Measurements from ENCODE around the gene POMT1. TPM values are rescaled to one million over a fixed set of nuclear protein-coding genes. Genes with fewer than 3 reads are reported as not detected.

The POMT1 gene
- total and polyA plus RNA-seq, 2 experiments from 2014 or later: 35.3 to 44.8 TPM

DNA sequence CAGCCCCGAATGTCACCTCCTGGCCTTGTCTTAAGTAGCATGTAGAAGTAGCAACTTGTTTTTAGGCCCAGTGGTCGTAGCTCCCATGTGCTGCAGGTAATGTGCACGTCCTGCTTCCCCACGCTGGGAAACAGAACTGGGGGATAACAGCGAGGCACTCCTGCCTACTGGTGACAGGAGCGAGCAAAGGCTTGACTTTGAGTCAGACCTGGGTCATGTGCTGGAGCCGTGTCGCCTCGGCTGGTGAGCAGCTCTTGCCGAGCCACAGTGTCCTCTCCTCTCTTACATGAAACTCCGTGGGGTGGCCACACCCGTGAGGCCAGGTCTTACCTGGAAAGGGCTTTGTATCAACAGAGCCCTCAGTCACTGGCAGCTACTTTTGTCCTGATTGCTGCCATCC is 17.5 kb upstream of the POMT1 start:
- 88% methylated on average over 12 of the region's 12 CpGs for WGBS (ENCODE audit: low lambda C conversion rate, missing lambda C conversion rate)

DNA sequence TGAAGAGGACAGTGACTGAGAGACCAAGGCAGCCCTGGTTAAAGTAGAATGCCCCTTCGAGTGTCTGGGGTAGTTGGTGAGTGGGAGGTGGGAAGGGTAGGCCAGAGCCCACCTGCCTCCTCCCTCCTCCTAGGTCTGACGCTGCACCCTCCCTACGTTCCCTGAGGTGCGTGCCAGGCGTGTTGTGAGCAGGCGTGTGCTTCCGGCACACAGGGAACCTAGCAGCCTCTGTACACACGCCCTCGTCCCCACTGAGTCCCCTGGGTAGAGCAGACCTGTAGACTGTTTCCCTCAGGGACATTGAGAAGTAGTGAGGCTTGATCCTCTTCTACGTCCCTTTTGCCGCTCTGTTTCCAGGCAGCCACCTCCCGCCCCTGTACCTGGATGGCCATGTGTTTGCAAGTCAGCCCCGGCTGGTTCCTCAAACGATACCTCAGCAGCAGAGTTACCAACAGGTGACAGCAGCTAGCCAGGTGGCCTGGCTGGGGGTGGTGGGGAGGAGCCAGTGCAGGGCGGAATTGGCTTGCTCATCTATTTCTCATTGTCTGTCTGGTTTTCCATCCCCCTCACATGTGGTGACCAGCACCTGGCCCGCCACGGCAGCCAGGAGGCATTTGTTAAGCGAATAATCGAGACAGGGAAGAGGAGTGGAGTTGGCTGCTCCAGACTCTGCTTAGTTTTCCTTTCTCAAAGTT is 16.8 kb upstream of the POMT1 start:
- TF ChIP-seq, protein P1, sequence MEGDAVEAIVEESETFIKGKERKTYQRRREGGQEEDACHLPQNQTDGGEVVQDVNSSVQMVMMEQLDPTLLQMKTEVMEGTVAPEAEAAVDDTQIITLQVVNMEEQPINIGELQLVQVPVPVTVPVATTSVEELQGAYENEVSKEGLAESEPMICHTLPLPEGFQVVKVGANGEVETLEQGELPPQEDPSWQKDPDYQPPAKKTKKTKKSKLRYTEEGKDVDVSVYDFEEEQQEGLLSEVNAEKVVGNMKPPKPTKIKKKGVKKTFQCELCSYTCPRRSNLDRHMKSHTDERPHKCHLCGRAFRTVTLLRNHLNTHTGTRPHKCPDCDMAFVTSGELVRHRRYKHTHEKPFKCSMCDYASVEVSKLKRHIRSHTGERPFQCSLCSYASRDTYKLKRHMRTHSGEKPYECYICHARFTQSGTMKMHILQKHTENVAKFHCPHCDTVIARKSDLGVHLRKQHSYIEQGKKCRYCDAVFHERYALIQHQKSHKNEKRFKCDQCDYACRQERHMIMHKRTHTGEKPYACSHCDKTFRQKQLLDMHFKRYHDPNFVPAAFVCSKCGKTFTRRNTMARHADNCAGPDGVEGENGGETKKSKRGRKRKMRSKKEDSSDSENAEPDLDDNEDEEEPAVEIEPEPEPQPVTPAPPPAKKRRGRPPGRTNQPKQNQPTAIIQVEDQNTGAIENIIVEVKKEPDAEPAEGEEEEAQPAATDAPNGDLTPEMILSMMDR (IDR thresholded peaks at IDR 0.05; ENCODE audit: poor library complexity): no peak
- TF ChIP-seq EZH2phosphoT487 (IDR thresholded peaks at IDR 0.05; ENCODE audit: low read depth, severe bottlenecking, unreplicated experiment) (no peak), EZH2 (IDR thresholded peaks at IDR 0.05; ENCODE audit: borderline replicate concordance) (no peak)
- Histone ChIP-seq H2AFZ (no peak overlapping the region), H3K4me3 (no peak overlapping the region), H4K20me1 (ENCODE audit: insufficient read depth, poor library complexity, severe bottlenecking) (peaks cover 13% of the 10 kb centered on the region), H3K36me3 (replicated peaks; ENCODE audit: insufficient read depth, low read depth) (no peaks in the 10 kb centered on the region), H3K27me3 (no peaks in the 10 kb centered on the region), H3K79me2 (peaks cover 5% of the 10 kb centered on the region), H3K9me3 (ENCODE audit: low read depth) (no peaks in the 10 kb centered on the region), H3K27ac (no peak overlapping the region), H3K4me1 (ENCODE audit: insufficient read depth) (no peaks in the 10 kb centered on the region), H3K4me2 (no peak overlapping the region), H3K9me2 (replicated peaks; ENCODE audit: insufficient read depth) (no peaks in the 10 kb centered on the region)
- no peak for DNase-seq (ENCODE audit: low spot score)
- 90% methylated on average over 18 of the region's 19 CpGs for WGBS (ENCODE audit: low lambda C conversion rate, missing lambda C conversion rate)

More for the DNA sequence above, 17.5 kb upstream of the POMT1 start:
- H3K9me3 ChIP-seq (ENCODE audit: low read depth): no peaks in the 10 kb centered on the region
- no peaks in the 10 kb centered on the region for H3K27me3 ChIP-seq
- H3K4me1 ChIP-seq (ENCODE audit: insufficient read depth): no peaks in the 10 kb centered on the region
- H3K4me3 ChIP-seq: no peak overlapping the region
- H3K79me2 ChIP-seq: peaks cover 12% of the 10 kb centered on the region
- no peak overlapping the region for H3K27ac ChIP-seq
- no peak for TF ChIP-seq EZH2phosphoT487 (IDR thresholded peaks at IDR 0.05; ENCODE audit: low read depth, severe bottlenecking, unreplicated experiment)
- no peak for TF ChIP-seq EZH2 (IDR thresholded peaks at IDR 0.05; ENCODE audit: borderline replicate concordance)
- TF ChIP-seq, protein P1 (IDR thresholded peaks at IDR 0.05; ENCODE audit: poor library complexity): no peak
- H3K9me2 ChIP-seq (replicated peaks; ENCODE audit: insufficient read depth): no peaks in the 10 kb centered on the region
- peaks cover 12% of the 10 kb centered on the region for H4K20me1 ChIP-seq (ENCODE audit: insufficient read depth, poor library complexity, severe bottlenecking)
- H3K4me2 ChIP-seq: no peak overlapping the region
- no peak overlapping the region for H2AFZ ChIP-seq
- no peak for DNase-seq (ENCODE audit: low spot score)
- H3K36me3 ChIP-seq (replicated peaks; ENCODE audit: insufficient read depth, low read depth): no peaks in the 10 kb centered on the region

DNA sequence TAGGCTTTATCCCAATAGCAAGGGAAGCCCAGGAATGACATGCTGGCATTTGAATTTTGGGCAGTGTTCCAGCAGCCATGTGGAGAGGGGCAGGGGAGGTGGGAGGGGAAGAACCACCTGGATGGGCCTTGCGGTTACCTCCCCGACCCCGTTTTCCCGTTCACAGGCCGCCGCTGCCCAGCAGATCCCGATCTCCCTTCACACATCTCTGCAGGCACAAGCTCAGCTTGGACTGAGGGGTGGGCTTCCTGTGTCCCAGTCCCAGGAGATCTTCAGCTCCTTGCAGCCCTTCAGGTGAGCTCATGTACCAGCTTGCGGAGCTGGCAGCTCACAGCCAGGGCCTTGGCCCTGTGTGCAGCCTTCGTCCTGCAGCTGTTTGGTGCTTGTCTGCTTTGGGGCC is 15.7 kb upstream of the POMT1 start:
- Histone ChIP-seq H3K79me2 (peaks cover 8% of the 10 kb centered on the region), H4K20me1 (ENCODE audit: insufficient read depth, poor library complexity, severe bottlenecking) (peaks cover 13% of the 10 kb centered on the region), H3K27ac (no peak overlapping the region), H3K9me3 (ENCODE audit: low read depth) (no peaks in the 10 kb centered on the region), H3K36me3 (replicated peaks; ENCODE audit: insufficient read depth, low read depth) (no peaks in the 10 kb centered on the region), H3K4me3 (no peak overlapping the region), H2AFZ (no peak overlapping the region), H3K4me1 (ENCODE audit: insufficient read depth) (no peaks in the 10 kb centered on the region), H3K27me3 (no peaks in the 10 kb centered on the region), H3K9me2 (replicated peaks; ENCODE audit: insufficient read depth) (no peaks in the 10 kb centered on the region), H3K4me2 (no peak overlapping the region)
- DNase-seq (ENCODE audit: low spot score): no peak
- 91% methylated on average over 9 of the region's 9 CpGs for WGBS (ENCODE audit: low lambda C conversion rate, missing lambda C conversion rate)
- TF ChIP-seq EZH2phosphoT487 (IDR thresholded peaks at IDR 0.05; ENCODE audit: low read depth, severe bottlenecking, unreplicated experiment): no peak
- TF ChIP-seq, protein P1 (IDR thresholded peaks at IDR 0.05; ENCODE audit: poor library complexity): no peak
- no peak for TF ChIP-seq EZH2 (IDR thresholded peaks at IDR 0.05; ENCODE audit: borderline replicate concordance)
